Kidney capillary endothelial cell (primary cell): ENCODE measurements around the gene CERK.
"Not testable (repeated sequence)": the region's sequence is repeated elsewhere in the genome, so short reads cannot be mapped to it uniquely, and the experiment has no call there.

Experiments
- DNase-seq: peaks from one replicate; pipeline ENCODE4 v3.0.0-alpha.2; 2018; ENCODE audit warnings: low spot score

The CERK gene

DNA sequence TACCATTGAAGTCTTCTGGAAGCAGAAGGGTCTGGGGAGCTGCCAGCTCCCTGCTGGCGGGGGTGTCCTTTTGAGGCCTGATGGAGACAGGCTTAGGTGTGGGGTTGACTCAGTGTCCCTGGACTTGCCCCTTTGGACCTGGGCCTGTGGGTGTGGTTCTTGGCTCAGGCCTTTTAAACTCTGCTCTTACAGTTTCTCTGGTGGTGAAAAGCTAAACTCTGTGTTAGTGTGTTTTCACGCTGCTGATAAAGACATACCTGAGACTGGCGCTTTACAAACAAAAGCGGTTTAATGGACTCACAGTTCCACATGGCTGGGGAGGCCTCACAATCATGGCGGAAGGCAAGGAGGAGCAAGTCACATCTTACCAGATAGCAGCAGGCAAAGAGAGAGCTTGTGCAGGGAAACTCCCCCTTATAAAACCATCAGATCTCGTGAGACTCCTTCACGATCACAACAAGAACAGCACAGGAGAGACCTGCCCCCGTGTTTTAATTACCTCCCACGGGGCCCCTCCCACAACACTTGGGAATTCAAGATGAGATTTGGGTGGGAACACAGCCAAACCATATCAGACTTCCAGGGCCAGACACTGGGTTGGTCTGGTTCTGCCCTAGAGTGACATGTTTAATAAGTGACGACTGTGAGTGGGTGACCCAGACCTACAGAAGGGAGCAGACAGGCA lies 91.4 kb downstream of the CERK start:
- no peak for DNase-seq

GRCh38 chr22:46642840-46643480 lies 95.1 kb downstream of the CERK start:
- not testable (repeated sequence) for DNase-seq

GRCh38 chr22:46641811-46642266 lies 96.2 kb downstream of the CERK start:
- no peak for DNase-seq

- DNase-seq: no peak
These were observed 97.6 kb downstream of the CERK start for GRCh38 chr22:46640293-46641055.

- DNase-seq: no peak
These were observed 98.2 kb downstream of the CERK start for GRCh38 chr22:46639843-46640242.

DNA sequence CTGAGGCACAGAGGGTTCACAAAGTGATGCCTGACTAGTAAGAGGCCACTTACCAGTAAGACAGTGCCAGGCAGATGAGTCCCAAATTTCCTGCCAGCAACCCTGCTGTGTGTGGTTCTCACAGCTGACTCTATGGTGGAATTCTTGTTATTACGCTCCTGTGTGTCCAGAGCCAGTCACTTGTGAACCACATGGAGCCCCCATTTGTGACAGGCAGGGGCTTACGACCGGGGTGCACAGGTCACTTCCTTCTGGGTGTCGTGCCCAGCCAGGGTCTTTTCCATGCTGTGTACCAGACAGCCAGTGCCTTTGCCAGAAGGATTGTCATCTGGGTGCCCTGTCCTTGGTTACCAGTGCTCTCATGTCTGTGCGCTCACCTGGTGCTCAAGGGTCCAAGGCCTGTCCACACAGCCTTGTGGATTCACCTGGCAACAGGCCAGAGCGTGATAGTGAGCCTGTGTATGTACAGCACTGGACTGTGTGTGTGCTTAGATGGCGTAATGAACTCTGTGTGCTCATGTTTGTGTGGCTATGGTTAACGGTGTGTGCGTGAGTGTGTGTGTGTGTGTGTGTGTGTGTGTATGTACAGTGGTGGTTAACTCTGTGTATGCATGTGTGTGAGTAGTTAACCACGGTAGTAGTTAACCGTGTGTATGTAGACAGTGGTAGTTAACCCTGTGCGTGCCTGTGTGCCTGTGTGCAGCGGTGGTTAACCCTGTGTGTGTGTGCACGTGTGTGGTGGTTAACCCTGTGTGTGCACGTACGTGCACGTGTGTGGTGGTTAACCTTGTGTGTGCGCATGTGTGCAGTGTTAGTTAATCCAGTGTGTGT lies 99.2 kb downstream of the CERK start:
- no peak for DNase-seq

GRCh38 chr22:46637711-46638600 lies 100.1 kb downstream of the CERK start:
- no peak for DNase-seq

- no peak for DNase-seq
These were observed 101.6 kb downstream of the CERK start for GRCh38 chr22:46636221-46637002.

- no peak for DNase-seq
These were observed 102.3 kb downstream of the CERK start for GRCh38 chr22:46635756-46636155.

DNA sequence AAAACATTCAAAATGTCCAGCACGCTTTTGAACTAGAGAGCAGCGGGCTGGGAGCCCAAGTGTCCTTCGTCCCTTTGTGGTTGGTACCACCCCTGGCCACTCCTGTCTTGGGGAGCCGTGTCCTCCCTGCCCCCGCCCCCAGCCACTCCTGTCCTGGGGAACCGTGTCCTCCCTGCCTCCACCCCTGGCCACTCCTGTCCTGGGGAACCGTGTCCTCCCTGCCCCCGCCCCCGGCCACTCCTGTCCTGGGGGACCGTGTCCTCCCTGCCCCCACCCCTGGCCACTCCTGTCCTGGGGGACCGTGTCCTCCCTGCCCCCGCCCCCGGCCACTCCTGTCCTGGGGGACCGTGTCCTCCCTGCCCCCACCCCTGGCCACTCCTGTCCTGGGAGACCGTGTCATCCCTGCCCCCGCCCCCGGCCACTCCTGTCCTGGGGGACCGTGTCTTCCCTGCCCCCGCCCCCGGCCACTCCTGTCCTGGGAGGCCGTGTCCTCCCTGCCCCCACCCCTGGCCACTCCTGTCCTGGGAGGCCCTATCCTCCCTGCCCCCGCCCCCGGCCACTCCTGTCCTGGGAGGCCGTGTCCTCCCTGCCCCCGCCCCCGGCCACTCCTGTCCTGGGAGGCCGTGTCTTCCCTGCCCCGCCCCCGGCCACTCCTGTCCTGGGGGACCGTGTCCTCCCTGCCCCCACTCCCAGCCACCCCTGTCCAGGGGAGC lies 102.9 kb downstream of the CERK start:
- not testable (repeated sequence) for DNase-seq
